Prostate gland (tissue), 2 donors: ENCODE data around the gene KLHL28. TPM values are rescaled to one million over a fixed set of nuclear protein-coding genes. Genes with fewer than 3 reads are reported as not detected.
A peak's percentile ranks its signal among the peaks of the same experiment; 100 is the strongest.

Experiments
- DNase-seq: peaks from one replicate; pipeline ENCODE4 v3.0.0-alpha.2; 2019; ENCODE audit warnings: low spot score
- H3K27ac ChIP-seq, 2 donors: fragments of 200-600 bp; sonication (generic); 2 replicates each; pipeline ENCODE4 v1.5.1; 2017 to 2019
- H3K27me3 ChIP-seq: fragments of 200-600 bp; sonication (generic); replicated peaks from 2 replicates; pipeline ENCODE4 v1.5.1; 2019; ENCODE audit not compliant: insufficient read depth
- H3K36me3 ChIP-seq, 2 donors: fragments of 200-600 bp; sonication (generic); 1 replicate in 1 of 2; 2 replicates in 1 of 2; pipeline versions ENCODE4 v1.5.1 to v1.8.1; 2017 to 2019
- H3K4me1 ChIP-seq: fragments of 200-600 bp; sonication (generic); replicated peaks from 2 replicates; pipeline ENCODE4 v1.5.1; 2019
- H3K4me3 ChIP-seq, 2 donors: fragments of 200-600 bp; sonication (generic); 2 replicates each; pipeline ENCODE4 v1.5.1; 2017 to 2019
- H3K9me3 ChIP-seq: fragments of 200-600 bp; sonication (generic); 2 replicates; pipeline ENCODE4 v1.5.1; 2017
- POLR2A ChIP-seq: fragments of 450-650 bp; IDR thresholded peaks from one replicate; pipeline ENCODE4 v1.6.1; 2016; ENCODE audit warnings: antibody characterized with exemption, mild to moderate bottlenecking
- POLR2AphosphoS5 ChIP-seq: sonication (generic); formaldehyde crosslinking; IDR thresholded peaks from one replicate; pipeline ENCODE4 v1.6.1; 2017; ENCODE audit warnings: antibody characterized with exemption
- WGBS: methylation state at CpG from one replicate; pipeline ENCODE4 v1.1.5; 2018; 5-methylcytosine and 5-hydroxymethylcytosine counted together
- intact Hi-C: fragments of 100-400 bp; cut with DNase I; formaldehyde crosslinking; loops from one replicate; pipeline ENCODE4 v1.14.2; 2022
- total RNA-seq, 2 donors: library from RNA; depleted of rRNA; stranded (reverse); fragments of >200 nt; gene quantifications; one replicate each; pipeline ENCODE4 v1.1.0, GENCODE V29; 2016
- TF ChIP-seq, protein P1 (sequence below), 4 experiments: fragments of 200-600 bp in 2 of 4; fragments of 450-650 bp in 2 of 4; sonication (generic) in 2 of 4; IDR thresholded peaks; 1 replicate in 3 of 4; 2 replicates in 1 of 4; pipeline ENCODE4 v1.5.1; 2016 to 2019; ENCODE audit warnings: antibody characterized with exemption in 4 of 4, mild to moderate bottlenecking in 2 of 4, moderate library complexity in 2 of 4

Gene KLHL28
- total RNA-seq, 2 donors from 2014 or later: 7.4 to 9.7 TPM

DNA sequence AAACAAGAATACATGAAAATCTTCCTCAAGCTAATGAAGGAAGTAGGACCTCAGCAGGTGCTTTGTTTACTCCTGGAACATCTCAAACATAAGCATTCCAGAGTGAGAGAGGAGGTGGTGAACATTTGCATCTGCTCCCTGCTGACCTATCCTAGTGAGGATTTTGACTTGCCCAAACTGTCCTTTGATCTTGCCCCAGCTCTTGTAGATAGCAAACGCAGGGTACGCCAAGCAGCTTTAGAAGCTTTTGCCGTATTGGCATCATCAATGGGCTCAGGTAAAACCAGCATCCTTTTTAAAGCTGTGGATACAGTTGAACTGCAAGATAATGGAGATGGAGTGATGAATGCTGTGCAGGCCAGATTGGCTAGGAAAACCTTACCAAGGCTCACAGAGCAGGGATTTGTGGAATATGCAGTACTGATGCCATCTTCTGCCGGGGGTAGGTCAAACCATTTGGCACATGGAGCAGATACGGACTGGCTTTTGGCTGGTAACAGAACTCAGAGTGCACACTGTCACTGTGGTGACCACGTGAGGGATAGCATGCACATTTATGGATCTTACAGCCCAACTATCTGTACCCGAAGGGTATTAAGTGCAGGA, 2.1 kb upstream of the KLHL28 start:
- Histone ChIP-seq H3K4me1 (peaks cover 6% of the 10 kb centered on the region), H3K9me3 (no peaks in the 10 kb centered on the region), H3K4me3 (peak overlapping the region; percentile 69 to 78), H3K36me3 (no peaks in the 10 kb centered on the region), H3K27ac (no peak overlapping the region), H3K27me3 (no peaks in the 10 kb centered on the region)
- intact Hi-C loops: loop anchor here (5.0 kb wide), 1 partner anchor 288 kb away; the partner anchor contains the start of gene MIS18BP1
- WGBS: 23% methylated on average over 7 of the region's 7 CpGs
- TF ChIP-seq, protein P1, sequence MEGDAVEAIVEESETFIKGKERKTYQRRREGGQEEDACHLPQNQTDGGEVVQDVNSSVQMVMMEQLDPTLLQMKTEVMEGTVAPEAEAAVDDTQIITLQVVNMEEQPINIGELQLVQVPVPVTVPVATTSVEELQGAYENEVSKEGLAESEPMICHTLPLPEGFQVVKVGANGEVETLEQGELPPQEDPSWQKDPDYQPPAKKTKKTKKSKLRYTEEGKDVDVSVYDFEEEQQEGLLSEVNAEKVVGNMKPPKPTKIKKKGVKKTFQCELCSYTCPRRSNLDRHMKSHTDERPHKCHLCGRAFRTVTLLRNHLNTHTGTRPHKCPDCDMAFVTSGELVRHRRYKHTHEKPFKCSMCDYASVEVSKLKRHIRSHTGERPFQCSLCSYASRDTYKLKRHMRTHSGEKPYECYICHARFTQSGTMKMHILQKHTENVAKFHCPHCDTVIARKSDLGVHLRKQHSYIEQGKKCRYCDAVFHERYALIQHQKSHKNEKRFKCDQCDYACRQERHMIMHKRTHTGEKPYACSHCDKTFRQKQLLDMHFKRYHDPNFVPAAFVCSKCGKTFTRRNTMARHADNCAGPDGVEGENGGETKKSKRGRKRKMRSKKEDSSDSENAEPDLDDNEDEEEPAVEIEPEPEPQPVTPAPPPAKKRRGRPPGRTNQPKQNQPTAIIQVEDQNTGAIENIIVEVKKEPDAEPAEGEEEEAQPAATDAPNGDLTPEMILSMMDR (IDR thresholded peaks at IDR 0.05): no peak
- TF ChIP-seq POLR2AphosphoS5: no peak
- no peak for TF ChIP-seq POLR2A
- DNase-seq: no peak

DNA sequence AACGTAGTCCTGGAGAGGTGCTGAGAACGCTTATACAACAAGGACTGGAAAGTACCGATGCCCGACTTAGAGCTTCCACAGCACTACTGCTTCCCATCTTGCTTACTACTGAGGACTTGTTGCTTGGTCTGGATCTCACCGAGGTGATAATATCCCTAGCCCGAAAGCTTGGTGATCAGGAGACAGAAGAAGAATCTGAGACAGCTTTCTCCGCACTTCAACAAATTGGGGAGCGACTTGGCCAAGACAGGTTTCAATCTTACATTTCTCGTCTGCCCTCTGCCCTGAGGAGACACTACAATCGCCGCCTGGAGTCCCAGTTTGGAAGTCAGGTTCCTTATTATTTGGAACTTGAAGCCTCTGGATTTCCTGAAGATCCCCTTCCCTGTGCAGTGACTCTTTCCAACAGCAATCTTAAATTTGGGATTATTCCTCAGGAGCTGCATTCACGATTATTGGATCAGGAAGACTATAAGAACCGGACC, 1.3 kb upstream of the KLHL28 start:
- intact Hi-C loops: loop anchor here (5.0 kb wide), 1 partner anchor 289 kb away; the partner anchor contains the start of gene MIS18BP1
- 29% methylated on average over 13 of the region's 13 CpGs for WGBS
- DNase-seq: no peak
- H3K4me1 ChIP-seq: peaks cover 6% of the 10 kb centered on the region
- H3K4me3 ChIP-seq: peak overlapping the region; percentile 69 to 78
- H3K9me3 ChIP-seq: no peaks in the 10 kb centered on the region
- H3K27me3 ChIP-seq: no peaks in the 10 kb centered on the region
- TF ChIP-seq POLR2AphosphoS5 (no peak), POLR2A (no peak)
- TF ChIP-seq, protein P1 (IDR thresholded peaks at IDR 0.05): no peak
- H3K27ac ChIP-seq: peak overlapping the region; percentile 90 to 92
- no peaks in the 10 kb centered on the region for H3K36me3 ChIP-seq

- no peaks in the 10 kb centered on the region for H3K36me3 ChIP-seq
- peaks cover 6% of the 10 kb centered on the region for H3K4me1 ChIP-seq
- H3K9me3 ChIP-seq: no peaks in the 10 kb centered on the region
- TF ChIP-seq POLR2A: no peak
- TF ChIP-seq, protein P1 (IDR thresholded peaks at IDR 0.05): no peak
- no peak for TF ChIP-seq POLR2AphosphoS5
- peak overlapping the region; percentile 69 to 78 for H3K4me3 ChIP-seq
- H3K27ac ChIP-seq: peak overlapping the region; percentile 90 to 92
- 2% methylated on average over 29 of the region's 39 CpGs for WGBS
- no peaks in the 10 kb centered on the region for H3K27me3 ChIP-seq
- DNase-seq: peak; percentile 29
- intact Hi-C loops: loop anchor here (5.0 kb wide), 1 partner anchor 290 kb away; the partner anchor contains the start of gene MIS18BP1
These were observed 742 bp upstream of the KLHL28 start for GRCh38 chr14:44962334-44963043.

- WGBS: under 1% methylated on average over 14 of the region's 14 CpGs
- no peaks in the 10 kb centered on the region for H3K27me3 ChIP-seq
- peak; percentile 46 for DNase-seq
- H3K9me3 ChIP-seq: no peaks in the 10 kb centered on the region
- H3K4me1 ChIP-seq: peaks cover 4% of the 10 kb centered on the region
- peak overlapping the region; percentile 69 to 78 for H3K4me3 ChIP-seq
- TF ChIP-seq, protein P1 (IDR thresholded peaks at IDR 0.05): no peak
- TF ChIP-seq POLR2A: no peak
- TF ChIP-seq POLR2AphosphoS5: no peak
- peak overlapping the region; percentile 90 to 92 for H3K27ac ChIP-seq
- intact Hi-C loops: loop anchor here (2.0 to 5.0 kb wide), 4 partner anchors 64 to 291 kb away; partner anchors contain the start of genes FANCM, FKBP3, MIS18BP1 and PRPF39
- H3K36me3 ChIP-seq: no peaks in the 10 kb centered on the region
These were observed 595 bp downstream of the KLHL28 start for GRCh38 chr14:44961151-44961553.
